TTC549 (cell line): ENCODE results near the gene ULK4.
"Not testable (repeated sequence)": the region's sequence is repeated elsewhere in the genome, so short reads cannot be mapped to it uniquely, and the experiment has no call there.

Experiments used
- FAIRE-seq: peaks from 2 replicates; lab custom pipeline; 2012; peaks lifted over from hg19 to GRCh38; lab: Jason Lieb, UNC

The ULK4 gene

GRCh38 chr3:41430391-41430790, 531.5 kb downstream of the ULK4 start:
- no peak for FAIRE-seq

DNA sequence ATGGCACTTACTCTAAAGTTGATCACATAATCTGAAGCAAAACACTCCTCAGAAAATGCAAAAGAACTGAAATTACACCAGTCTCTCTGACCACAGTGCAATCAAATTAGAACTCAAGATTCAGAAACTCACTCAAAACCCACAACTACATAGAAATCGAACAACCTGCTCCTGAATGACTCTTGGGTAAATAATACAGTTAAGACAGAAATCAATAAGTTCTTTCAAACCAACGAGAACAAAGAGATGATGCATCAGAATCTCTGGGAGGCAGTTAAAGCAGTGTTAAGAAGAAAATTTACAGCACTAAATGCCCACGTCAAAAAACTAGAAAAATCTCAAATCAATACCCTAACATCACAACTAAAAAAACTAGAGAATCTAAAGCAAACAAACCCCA, 535.4 kb downstream of the ULK4 start:
- no peak for FAIRE-seq

DNA sequence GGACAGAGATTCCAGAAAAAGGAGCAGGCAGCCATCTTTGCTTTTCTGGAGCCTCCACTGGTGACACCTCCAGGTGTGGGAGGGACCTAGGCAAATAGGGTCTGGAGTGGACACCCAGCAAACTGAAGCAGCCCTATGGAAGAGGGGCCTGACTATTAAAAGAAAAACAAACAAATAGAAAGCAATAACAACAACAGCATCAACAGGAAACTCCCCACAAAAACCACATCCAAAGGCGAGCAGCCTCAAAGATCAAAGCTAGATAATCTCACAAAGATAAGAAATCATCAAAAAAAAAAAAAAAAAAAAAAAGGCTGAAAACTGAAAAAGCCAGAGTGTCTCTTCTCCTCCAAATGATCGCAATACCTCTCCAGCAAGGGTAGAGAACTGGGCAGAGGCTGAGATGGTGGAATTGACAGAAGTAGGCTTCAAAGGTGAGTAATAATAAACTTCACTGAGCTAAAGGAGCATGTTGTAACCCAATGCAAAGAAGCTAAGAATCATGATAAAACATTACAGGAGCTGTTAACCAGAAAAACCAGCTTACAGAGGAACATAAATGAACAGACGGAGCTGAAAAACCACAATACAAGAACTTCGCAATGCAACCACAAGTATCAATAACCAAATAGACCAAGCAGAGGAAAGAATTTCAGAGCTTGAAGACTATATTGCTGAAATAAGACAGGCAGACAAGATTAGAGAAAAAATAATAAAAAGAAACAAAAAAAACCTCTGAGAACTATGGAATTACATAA, 537.2 kb downstream of the ULK4 start:
- FAIRE-seq: no peak

GRCh38 chr3:41419809-41420208, 542.1 kb downstream of the ULK4 start:
- no peak for FAIRE-seq

DNA sequence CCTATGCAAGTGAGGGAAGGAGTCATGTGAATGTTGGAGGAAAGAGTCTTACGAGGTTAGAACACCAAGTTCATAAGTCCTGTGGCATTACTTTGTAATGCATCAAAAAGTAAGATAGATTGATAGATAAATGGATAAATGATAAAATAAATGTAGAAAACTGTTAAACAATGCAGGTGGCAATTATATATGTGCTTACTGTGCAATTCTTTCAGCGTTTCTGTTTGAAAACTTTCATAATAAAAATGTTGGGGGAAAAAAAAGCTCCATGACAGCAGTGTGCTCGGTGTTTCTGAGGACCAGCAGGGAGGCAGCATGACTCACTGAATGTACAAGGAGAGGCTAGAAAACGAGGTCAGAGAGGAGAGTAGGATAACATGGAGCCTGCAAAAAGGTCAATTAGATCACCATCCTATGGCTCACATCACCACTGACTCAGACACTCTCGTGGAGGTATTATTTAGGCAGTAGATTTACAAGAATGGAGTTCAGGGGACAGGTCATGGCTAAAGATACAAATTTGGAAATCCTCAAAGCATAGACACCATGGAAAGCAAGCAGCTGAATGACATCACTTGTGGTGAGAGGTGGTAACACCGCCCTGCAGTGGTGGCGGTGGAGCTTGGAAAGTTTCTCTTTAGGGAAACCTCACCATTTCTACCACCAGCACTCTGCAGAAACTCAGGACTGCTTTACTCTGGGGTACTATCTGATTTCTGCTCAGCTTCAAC, 542.8 kb downstream of the ULK4 start:
- no peak for FAIRE-seq

DNA sequence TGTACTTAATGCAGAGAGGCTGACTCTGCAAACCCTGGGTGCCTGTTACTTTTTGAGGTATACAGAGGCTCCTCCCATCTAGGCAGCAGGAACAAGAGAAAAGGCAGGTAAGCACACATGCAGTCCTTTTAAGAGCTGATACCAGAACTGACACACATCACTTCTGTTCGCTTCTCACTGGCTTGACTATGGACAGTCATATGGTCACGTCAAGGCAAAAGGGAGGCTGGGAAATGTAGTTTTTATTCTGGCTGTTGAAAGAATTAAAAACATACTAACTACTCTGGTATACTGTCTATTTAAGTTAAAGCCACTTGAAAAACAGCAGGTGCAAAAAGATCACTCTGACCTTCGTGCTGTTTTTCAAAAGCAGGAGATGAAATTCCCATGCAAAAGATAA, 544.3 kb downstream of the ULK4 start:
- FAIRE-seq: no peak

DNA sequence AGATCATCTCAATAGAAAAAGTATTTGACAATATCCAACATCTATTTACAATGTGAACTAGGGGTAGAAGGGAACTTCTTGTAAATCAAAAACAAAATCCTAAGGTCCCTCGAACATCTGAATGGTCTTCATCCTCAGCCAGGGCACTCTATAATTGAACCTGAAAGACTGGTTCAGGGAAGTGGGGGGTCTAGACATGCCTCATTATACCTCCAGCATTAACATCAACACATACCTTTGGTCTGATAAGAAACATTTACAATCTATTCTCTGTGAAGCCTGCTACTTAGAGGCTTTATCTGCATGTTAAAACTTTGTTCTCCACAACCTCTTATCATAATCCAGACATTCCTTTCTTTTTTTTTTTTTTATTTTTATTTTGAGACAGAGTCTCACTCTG, 550.8 kb downstream of the ULK4 start:
- FAIRE-seq: no peak

- FAIRE-seq: no peak
Observed at GRCh38 chr3:41405466-41405865, 556.4 kb downstream of the ULK4 start.

DNA sequence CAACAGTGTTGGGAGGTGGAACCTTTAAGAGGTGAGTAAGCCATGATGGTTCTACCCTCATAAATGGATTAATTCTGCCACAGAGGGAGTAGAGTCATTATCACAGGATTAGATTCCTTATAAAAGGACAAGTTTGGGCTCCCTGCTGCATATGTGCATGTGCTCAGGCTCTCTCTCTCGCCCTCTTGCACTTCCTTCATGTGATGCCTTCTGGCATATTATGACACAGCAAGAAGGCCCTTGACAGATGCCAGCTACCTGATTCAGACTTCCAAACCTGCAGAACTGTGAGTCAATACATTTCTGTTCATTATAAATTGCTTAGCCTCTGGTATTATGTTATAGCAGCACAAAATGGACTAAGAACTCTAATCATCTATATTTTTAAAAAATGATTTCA, 557.3 kb downstream of the ULK4 start:
- FAIRE-seq: no peak

DNA sequence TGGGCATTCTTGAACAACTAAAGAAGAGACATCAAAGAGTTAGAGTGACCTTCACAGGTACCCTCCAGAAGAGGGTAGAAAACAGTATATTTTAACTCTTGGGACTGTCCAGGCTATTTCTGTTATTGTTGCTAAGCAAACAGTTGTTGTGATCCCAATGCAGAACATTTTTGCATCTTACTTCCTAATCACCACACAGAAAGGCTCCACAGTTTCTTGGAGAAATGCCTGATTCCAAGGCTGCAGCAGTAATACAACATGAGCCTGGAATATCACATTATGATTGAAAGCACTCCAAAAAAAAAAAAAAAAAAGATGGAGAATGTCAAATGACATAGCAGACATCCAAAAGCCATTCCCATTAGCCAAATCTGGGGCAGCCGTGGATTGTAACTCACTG, 567.0 kb downstream of the ULK4 start:
- FAIRE-seq: no peak

GRCh38 chr3:41370765-41371535, 591.0 kb downstream of the ULK4 start:
- not testable (repeated sequence) for FAIRE-seq

DNA sequence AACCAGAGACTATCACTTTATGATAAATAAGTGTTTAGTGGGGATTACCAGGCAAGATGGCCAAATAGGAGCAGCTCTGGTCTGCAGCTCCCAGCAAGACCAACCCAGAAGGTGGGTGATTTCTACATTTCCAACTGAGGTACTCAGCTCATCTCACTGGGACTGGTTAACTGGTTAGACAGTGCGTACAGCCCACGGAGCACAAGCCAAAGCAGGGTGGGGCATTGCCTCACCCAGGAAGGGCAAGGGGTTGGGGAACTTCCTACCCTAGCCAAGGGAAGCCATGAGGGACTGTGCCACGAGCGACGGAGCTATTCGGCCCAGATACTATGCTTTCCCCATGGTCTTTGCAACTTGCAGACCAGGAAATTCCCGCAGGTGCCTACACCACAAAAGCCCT, 591.6 kb downstream of the ULK4 start:
- FAIRE-seq: no peak

DNA sequence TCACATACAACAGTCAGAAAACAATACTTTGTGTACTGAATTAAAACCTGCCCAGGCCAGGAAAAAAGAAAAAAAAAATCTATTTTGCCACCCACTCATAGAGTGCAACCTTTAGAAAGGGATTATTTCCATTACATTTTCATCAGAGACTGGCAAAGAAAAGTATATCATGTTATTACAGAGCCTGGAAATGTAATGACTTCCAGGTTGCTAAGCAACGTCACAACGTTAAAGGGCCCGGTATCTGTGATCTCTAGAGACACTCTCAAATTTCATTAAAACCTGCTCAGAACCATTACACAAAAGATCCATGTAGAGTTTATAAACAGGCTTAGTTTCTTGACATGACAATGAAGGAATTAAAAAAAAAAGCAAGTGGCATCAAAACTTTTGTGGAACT, 592.1 kb downstream of the ULK4 start:
- no peak for FAIRE-seq

GRCh38 chr3:41365973-41366372, 595.9 kb downstream of the ULK4 start:
- no peak for FAIRE-seq

GRCh38 chr3:41364736-41365135, 597.2 kb downstream of the ULK4 start:
- FAIRE-seq: no peak

DNA sequence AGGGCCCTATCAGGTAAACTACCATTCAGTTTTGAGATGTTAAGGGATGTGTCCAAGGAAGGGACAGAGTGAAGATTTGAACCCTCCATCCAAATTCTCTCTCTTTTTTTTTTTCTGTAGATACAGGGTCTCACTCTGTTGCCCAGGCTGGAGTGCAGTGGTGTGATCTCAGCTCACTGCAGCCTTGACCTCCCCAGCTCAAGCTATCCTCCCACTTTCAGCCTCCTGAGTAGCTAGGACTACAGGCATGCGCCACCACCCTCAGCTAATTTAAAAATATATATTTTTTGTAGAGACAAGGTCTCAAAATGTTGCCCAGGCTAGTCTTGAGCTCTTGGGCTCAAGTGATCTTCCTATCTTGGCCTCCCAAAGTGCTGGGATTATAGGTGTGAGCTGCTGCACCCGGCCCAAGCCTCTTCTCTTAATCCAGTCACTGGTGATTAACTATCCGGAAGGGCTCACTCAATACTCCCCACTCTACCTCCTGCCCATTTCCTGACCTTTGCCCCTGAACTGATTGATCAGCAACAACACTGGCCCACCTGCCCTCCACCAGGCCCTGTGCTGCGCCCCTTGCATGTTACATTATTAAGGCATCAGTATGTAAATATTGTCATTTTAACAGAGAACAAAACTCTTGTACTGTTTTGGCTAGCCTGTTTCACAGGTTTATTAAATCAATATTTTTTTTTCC, 597.9 kb downstream of the ULK4 start:
- FAIRE-seq: no peak

GRCh38 chr3:41362638-41363559, 599.0 kb downstream of the ULK4 start:
- no peak for FAIRE-seq

DNA sequence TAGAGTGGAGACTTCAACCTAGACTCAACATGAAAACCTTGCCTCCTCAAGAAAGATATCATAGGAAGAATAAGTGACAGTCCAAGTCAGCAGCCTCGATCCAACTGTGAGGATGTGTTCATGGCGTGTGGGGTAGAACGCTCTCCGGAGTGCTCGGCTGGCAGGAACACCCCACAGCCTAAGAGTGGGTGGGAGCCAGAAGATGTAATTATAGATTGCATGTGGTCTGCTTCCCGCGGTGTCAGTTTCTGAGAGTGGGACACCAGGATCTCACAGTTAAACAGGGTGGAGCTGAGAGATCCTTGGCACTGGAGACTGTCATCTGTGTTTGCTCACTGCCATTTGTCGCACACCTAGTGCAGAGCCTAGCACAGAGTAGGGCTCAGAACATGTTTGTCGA, 604.6 kb downstream of the ULK4 start:
- no peak for FAIRE-seq

GRCh38 chr3:41356775-41357174, 605.1 kb downstream of the ULK4 start:
- no peak for FAIRE-seq

DNA sequence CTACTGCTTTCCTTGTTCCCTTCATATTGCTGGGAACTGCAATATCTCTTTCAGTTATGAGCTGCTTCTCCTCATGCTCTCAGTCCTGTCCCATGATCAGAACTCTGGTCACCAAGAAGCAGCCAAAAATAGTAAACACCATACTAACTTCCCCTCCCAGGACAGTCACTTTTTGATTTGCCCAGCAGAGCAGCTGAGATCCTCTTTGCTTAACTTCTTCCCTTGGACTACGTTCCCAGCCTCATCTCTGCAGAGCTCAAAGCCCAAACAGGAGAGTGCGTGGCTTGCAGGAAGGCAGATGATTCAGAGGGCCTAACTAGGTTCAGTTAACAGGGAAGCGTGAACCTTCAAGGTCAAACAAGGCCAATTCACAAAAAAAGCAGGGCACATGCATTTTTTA, 609.4 kb downstream of the ULK4 start:
- no peak for FAIRE-seq

GRCh38 chr3:41350441-41350840, 611.5 kb downstream of the ULK4 start:
- no peak for FAIRE-seq

DNA sequence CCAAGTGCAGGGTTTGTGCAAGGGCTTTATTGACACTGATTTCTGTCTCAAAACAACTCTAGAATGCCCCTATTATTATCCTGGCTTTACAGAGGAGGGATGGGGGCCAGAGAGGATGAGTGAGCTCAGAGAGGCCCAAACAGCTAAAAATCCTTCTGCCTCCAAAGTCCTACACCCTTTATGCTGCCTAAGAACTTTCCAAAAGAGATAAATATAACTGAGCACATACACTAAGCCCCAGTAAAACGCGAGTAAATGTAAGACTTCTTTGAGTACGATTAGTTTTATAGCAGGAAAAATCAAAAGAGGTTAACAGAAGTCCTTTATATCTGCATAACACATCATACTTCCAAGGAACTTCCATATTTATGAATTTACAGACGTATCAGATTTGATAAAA, 613.5 kb downstream of the ULK4 start:
- no peak for FAIRE-seq
